Spleen (tissue), 11 donors: ENCODE data around the gene RERE. TPM values are rescaled to one million over a fixed set of nuclear protein-coding genes. Genes with fewer than 3 reads are reported as not detected.

Experiments
- DNase-seq: peaks from one replicate; pipeline ENCODE4 v3.0.0-alpha.2; 2020
- H3K27ac ChIP-seq, 8 donors: fragments of 200-600 bp; sonication (generic) in 7 of 8; 1 replicate in 4 of 8; 2 replicates in 4 of 8; pipeline versions ENCODE4 v1.5.0 to v1.8.0; 2016 to 2021; ENCODE audit warnings: inconsistent platforms in 4 of 8, mild to moderate bottlenecking in 4 of 8, moderate library complexity in 1 of 8
- H3K27me3 ChIP-seq, 7 donors: fragments of 200-600 bp; sonication (generic) in 6 of 7; replicated peaks in 1 of 7; 1 replicate in 4 of 7; 2 replicates in 3 of 7; pipeline versions ENCODE4 v1.5.0 to v1.8.0; 2016 to 2021; ENCODE audit warnings: inconsistent platforms in 3 of 7, mild to moderate bottlenecking in 1 of 7
- H3K36me3 ChIP-seq, 6 donors: fragments of 200-600 bp; sonication (generic) in 5 of 6; 1 replicate in 4 of 6; 2 replicates in 2 of 6; pipeline versions ENCODE4 v1.5.0 to v1.8.0; 2016 to 2021; ENCODE audit warnings: inconsistent platforms in 2 of 6
- H3K4me1 ChIP-seq, 6 donors: fragments of 200-600 bp; sonication (generic) in 5 of 6; 1 replicate in 3 of 6; 2 replicates in 3 of 6; pipeline versions ENCODE4 v1.5.0 to v1.8.0; 2016 to 2021; ENCODE audit warnings: inconsistent platforms in 3 of 6
- H3K4me3 ChIP-seq, 8 donors: fragments of 200-600 bp; sonication (generic) in 7 of 8; 1 replicate in 4 of 8; 2 replicates in 4 of 8; pipeline versions ENCODE4 v1.5.0 to v1.8.0; 2016 to 2021; ENCODE audit warnings: inconsistent platforms in 4 of 8, mild to moderate bottlenecking in 4 of 8, moderate library complexity in 2 of 8
- H3K9me3 ChIP-seq, 8 donors: fragments of 200-600 bp; sonication (generic) in 7 of 8; 1 replicate in 4 of 8; 2 replicates in 4 of 8; pipeline versions ENCODE4 v1.5.0 to v1.8.0; 2016 to 2021; ENCODE audit warnings: inconsistent platforms in 4 of 8
- POLR2A ChIP-seq, 3 donors: fragments of 450-650 bp; IDR thresholded peaks; one replicate each; pipeline ENCODE4 v1.5.1; 2017; ENCODE audit warnings: antibody characterized with exemption in 3 of 3, mild to moderate bottlenecking in 1 of 3
- POLR2AphosphoS5 ChIP-seq, 3 donors: sonication (generic); formaldehyde crosslinking; IDR thresholded peaks; one replicate each; pipeline ENCODE4 v1.5.1; 2017; ENCODE audit warnings: antibody characterized with exemption in 3 of 3
- WGBS, 5 donors: extraction: QIAGEN DNeasy Blood & Tissue Kit in 3 of 5; methylation state at CpG; one replicate each; pipeline versions ENCODE4 v1.1.5 to v1.1.7; 2013 to 2018; 5-methylcytosine and 5-hydroxymethylcytosine counted together
- intact Hi-C: fragments of 100-400 bp; cut with DNase I; formaldehyde crosslinking; loops from one replicate; pipeline ENCODE4 v1.15.0; 2023; ENCODE audit warnings: low total_unique reads
- polyA plus RNA-seq, 3 donors: library from polyadenylated mRNA; stranded (reverse); fragments of 200-250 nt; gene quantifications; one replicate each; pipeline ENCODE4 v1.2.1, GENCODE V29; 2013
- total RNA-seq, 7 donors: library from RNA; depleted of rRNA in 3 of 7; stranded (reverse); fragments of >200 nt in 3 of 7; fragmentation: NEBNext Ultra II Directional in 4 of 7; extraction: Animal tissue kit (Norgen Biotek cat#: 25700) in 4 of 7; gene quantifications; one replicate each; pipeline versions ENCODE4 v1.1.0 to v1.2.1, GENCODE V29; 2016 to 2021
- TF ChIP-seq, protein P1 (sequence below), 11 experiments: fragments of 200-600 bp in 7 of 11; fragments of 450-650 bp in 4 of 11; sonication (generic) in 4 of 11; IDR thresholded peaks in 8 of 11; conservative IDR thresholded peaks in 3 of 11; 1 replicate in 7 of 11; 2 replicates in 4 of 11; pipeline versions ENCODE4 v1.4.0 to v1.8.0; 2016 to 2021; ENCODE audit warnings: antibody characterized with exemption in 11 of 11, inconsistent platforms in 4 of 11, mild to moderate bottlenecking in 1 of 11
- donor health status: healthy with polysubstance abuse.
- donor health status: DM: no; HTN: no; CAD: no; lungs with moderate emphysema.
- donor health status: DM: no; HTN: no; CAD: no.
- donor health status: Bipolar disorder and iron deficiency.
- donor health status: healthy.
- donor health status: DM: no; HTN: no; CAD: no.
- donor health status: DM: yes; HTN: yes; CAD: no.

RERE gene
- total and polyA plus RNA-seq, 10 donors: 10.3 to 149 (median 117) TPM

DNA sequence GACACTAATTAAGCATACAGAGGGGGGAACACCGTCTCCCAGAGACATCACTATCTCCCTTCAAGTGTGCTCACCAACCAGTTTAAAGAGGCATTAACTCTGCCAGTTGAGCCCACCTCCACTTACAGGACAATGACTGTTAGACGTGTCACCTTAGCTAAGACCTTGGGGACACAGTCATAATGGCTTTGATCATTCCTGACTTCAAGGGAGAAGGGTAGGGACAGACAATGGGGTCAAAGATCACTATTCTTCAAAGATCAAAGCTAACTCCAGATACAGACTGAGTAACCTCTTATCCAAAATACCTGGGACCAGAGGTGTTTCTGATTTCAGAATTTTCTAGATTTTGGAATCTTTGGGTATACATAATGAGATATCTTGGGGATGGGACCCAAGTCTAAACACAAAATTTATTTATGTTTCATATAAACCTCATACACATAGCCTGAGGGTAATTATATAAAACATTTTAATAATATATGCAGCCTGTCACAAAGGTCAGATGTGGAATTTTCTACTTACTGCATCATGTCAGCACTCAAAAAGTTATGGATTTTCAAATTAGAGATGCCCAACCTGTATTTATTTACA is 253.4 kb downstream of the RERE start:
- no peak for DNase-seq
- intact Hi-C loops: loop anchor here (5.0 kb wide), 2 partner anchors 108 to 163 kb away; no protein-coding TSS in a partner anchor
- Histone ChIP-seq H3K36me3 (no peaks in the 10 kb centered on the region), H3K27ac (peak overlapping the region in 2 of 8 donors; percentile 2 to 72), H3K4me1 (peaks cover 18 to 44% (median 36%) of the 10 kb centered on the region in 6 donors), H3K4me3 (no peak overlapping the region), H3K27me3 (no peaks in the 10 kb centered on the region), H3K9me3 (no peaks in the 10 kb centered on the region)
- 77 to 88% (median 79%) methylated on average over 2 of the region's 2 CpGs for WGBS, 5 donors
- no peak for TF ChIP-seq POLR2A (IDR thresholded peaks at IDR 0.05)
- no peak for TF ChIP-seq POLR2AphosphoS5 (IDR thresholded peaks at IDR 0.05)
- TF ChIP-seq, protein P1, sequence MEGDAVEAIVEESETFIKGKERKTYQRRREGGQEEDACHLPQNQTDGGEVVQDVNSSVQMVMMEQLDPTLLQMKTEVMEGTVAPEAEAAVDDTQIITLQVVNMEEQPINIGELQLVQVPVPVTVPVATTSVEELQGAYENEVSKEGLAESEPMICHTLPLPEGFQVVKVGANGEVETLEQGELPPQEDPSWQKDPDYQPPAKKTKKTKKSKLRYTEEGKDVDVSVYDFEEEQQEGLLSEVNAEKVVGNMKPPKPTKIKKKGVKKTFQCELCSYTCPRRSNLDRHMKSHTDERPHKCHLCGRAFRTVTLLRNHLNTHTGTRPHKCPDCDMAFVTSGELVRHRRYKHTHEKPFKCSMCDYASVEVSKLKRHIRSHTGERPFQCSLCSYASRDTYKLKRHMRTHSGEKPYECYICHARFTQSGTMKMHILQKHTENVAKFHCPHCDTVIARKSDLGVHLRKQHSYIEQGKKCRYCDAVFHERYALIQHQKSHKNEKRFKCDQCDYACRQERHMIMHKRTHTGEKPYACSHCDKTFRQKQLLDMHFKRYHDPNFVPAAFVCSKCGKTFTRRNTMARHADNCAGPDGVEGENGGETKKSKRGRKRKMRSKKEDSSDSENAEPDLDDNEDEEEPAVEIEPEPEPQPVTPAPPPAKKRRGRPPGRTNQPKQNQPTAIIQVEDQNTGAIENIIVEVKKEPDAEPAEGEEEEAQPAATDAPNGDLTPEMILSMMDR (IDR thresholded peaks at IDR 0.05 in 8 of 11, conservative IDR thresholded peaks at IDR 0.05 in 3 of 11): no peak

- Histone ChIP-seq H3K9me3 (no peaks in the 10 kb centered on the region), H3K36me3 (no peaks in the 10 kb centered on the region), H3K27me3 (no peaks in the 10 kb centered on the region), H3K4me3 (no peak overlapping the region), H3K27ac (peak overlapping the region in 7 of 8 donors; percentile 2 to 72 (median 29)), H3K4me1 (peaks cover 18 to 44% (median 36%) of the 10 kb centered on the region in 6 donors)
- intact Hi-C loops: loop anchor here (5.0 kb wide), 2 partner anchors 109 to 164 kb away; no protein-coding TSS in a partner anchor
- TF ChIP-seq, protein P1 (IDR thresholded peaks at IDR 0.05 in 8 of 11, conservative IDR thresholded peaks at IDR 0.05 in 3 of 11): no peak
- no peak for TF ChIP-seq POLR2A (IDR thresholded peaks at IDR 0.05)
- TF ChIP-seq POLR2AphosphoS5 (IDR thresholded peaks at IDR 0.05): no peak
- WGBS, 5 donors: 51 to 62% (median 56%) methylated on average over 4 of the region's 4 CpGs
- DNase-seq: no peak
Observed at GRCh38 chr1:8562881-8563865, 254.3 kb downstream of the RERE start.

DNA sequence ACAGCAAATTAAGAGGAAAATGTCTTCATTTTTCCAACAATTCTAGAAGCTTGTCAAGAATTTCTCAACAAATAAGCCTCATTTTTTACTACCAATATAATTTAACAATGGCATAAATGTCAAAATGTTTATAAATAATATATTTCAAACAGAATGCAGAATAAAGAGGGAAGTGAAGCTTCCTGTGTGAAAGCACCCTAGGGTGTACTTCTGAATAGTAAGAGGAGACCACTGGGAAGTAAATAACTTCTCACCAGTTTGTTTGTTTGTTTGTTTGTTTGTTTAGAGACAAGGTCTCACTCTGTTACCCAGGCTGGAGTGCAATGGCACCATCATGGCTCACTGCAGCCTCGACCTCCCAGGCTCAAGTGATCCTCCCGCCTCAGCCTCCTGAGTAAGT is 255.2 kb downstream of the RERE start:
- Histone ChIP-seq H3K27me3 (no peaks in the 10 kb centered on the region), H3K36me3 (no peaks in the 10 kb centered on the region), H3K27ac (peak overlapping the region in 6 of 8 donors; percentile 9 to 72 (median 37)), H3K4me1 (peaks cover 18 to 44% (median 36%) of the 10 kb centered on the region in 6 donors), H3K9me3 (no peaks in the 10 kb centered on the region), H3K4me3 (no peak overlapping the region)
- DNase-seq: no peak
- 88 to 100% (median 93%) methylated on average over 2 of the region's 2 CpGs for WGBS, 5 donors
- TF ChIP-seq POLR2A (IDR thresholded peaks at IDR 0.05) (no peak), POLR2AphosphoS5 (IDR thresholded peaks at IDR 0.05) (no peak)
- TF ChIP-seq, protein P1 (IDR thresholded peaks at IDR 0.05 in 8 of 11, conservative IDR thresholded peaks at IDR 0.05 in 3 of 11): no peak
- intact Hi-C loops: loop anchor here (5.0 kb wide), 2 partner anchors 110 to 165 kb away; no protein-coding TSS in a partner anchor
